B cell (primary cell): ENCODE data around the gene KDM3B. TPM values are rescaled to one million over a fixed set of nuclear protein-coding genes. Genes with fewer than 3 reads are reported as not detected.

Experiments used
- ATAC-seq: fragments of 200-7000 bp; cut with Tn5 transposase; one replicate; pipeline ENCODE4 v1.10.0; 2021; ENCODE audit warnings: low read depth, mild to moderate bottlenecking, moderate number of reproducible peaks, moderate library complexity
- CTCF ChIA-PET: fragments of 350-600 bp; sonication (Branson Sonifier 250); formaldehyde crosslinking; loops from one replicate; lab custom pipeline; 2021; ENCODE audit warnings: antibody characterized with exemption, inconsistent platforms; lab: Charles Lee
- POLR2A ChIA-PET: fragments of 350-600 bp; sonication (Branson Sonifier 250); formaldehyde crosslinking; loops from one replicate; lab custom pipeline; 2021; ENCODE audit warnings: antibody characterized with exemption; lab: Charles Lee
- DNase-seq: peaks from one replicate; pipeline ENCODE4 v3.0.0; 2013
- H2AFZ ChIP-seq: 2 replicates; pipeline ENCODE4 v1.6.1; 2012; ENCODE audit warnings: mild to moderate bottlenecking, low read depth, low read length; ENCODE audit not compliant: insufficient read depth, poor library complexity, severe bottlenecking
- H3K27ac ChIP-seq, 2 donors: 1 replicate in 1 of 2; 2 replicates in 1 of 2; pipeline ENCODE4 v1.5.1; 2012 to 2013; ENCODE audit warnings: low read length in 2 of 2, mild to moderate bottlenecking in 2 of 2, moderate library complexity in 1 of 2
- H3K27me3 ChIP-seq, 4 experiments: fragments of 200-600 bp in 1 of 4; sonication (generic) in 1 of 4; replicated peaks in 1 of 4; 1 replicate in 2 of 4; 2 replicates in 2 of 4; pipeline versions ENCODE4 v1.6.1 to v1.7.0; 2013 to 2016; ENCODE audit warnings: low read length in 3 of 4, mild to moderate bottlenecking in 2 of 4, mixed read lengths in 1 of 4, moderate library complexity in 1 of 4; ENCODE audit not compliant: insufficient read depth in 4 of 4, control insufficient read depth in 3 of 4; ENCODE audit errors: control extremely low read depth in 1 of 4
- H3K36me3 ChIP-seq, 2 experiments: replicated peaks in 1 of 2; 1 replicate in 1 of 2; 2 replicates in 1 of 2; pipeline versions ENCODE4 v1.6.1 to v1.7.1; 2013; ENCODE audit warnings: low read length in 1 of 2; ENCODE audit not compliant: insufficient read depth in 2 of 2, control insufficient read depth in 1 of 2; ENCODE audit errors: control extremely low read depth in 1 of 2, extremely low read depth in 1 of 2
- H3K4me1 ChIP-seq, 2 donors: fragments of 200-600 bp in 1 of 2; sonication (generic) in 1 of 2; 1 replicate in 1 of 2; 2 replicates in 1 of 2; pipeline versions ENCODE4 v1.5.1 to v1.6.1; 2013 to 2017; ENCODE audit warnings: low read length in 2 of 2; ENCODE audit not compliant: control insufficient read depth in 2 of 2, insufficient read depth in 2 of 2
- H3K4me2 ChIP-seq: replicated peaks from 2 replicates; pipeline ENCODE3; 2012; ENCODE audit warnings: mild to moderate bottlenecking, low read depth, low read length; ENCODE audit not compliant: poor library complexity, severe bottlenecking
- H3K4me3 ChIP-seq, 5 experiments: fragments of 200-600 bp in 1 of 5; sonication (generic) in 1 of 5; 1 replicate in 3 of 5; 2 replicates in 2 of 5; pipeline versions ENCODE4 v1.5.1 to v1.7.0; 2011 to 2016; ENCODE audit warnings: low read length in 4 of 5, mild to moderate bottlenecking in 4 of 5, low read depth in 2 of 5, control low read depth in 1 of 5, moderate library complexity in 1 of 5; ENCODE audit not compliant: insufficient read depth in 1 of 5; ENCODE audit errors: control extremely low read depth in 1 of 5, extremely low read depth in 1 of 5
- H3K79me2 ChIP-seq: fragments of 200-600 bp; sonication (generic); one replicate; pipeline ENCODE4 v1.6.0; 2016; ENCODE audit warnings: low read length; ENCODE audit not compliant: control insufficient read depth, insufficient read depth
- H3K9ac ChIP-seq: fragments of 200-600 bp; sonication (generic); 2 replicates; pipeline ENCODE4 v1.6.1; 2017; ENCODE audit warnings: mild to moderate bottlenecking, low read length, moderate library complexity
- H3K9me3 ChIP-seq, 3 donors: one replicate each; pipeline versions ENCODE4 v1.6.1 to v1.7.1; 2013; ENCODE audit warnings: low read length in 2 of 3; ENCODE audit not compliant: control insufficient read depth in 2 of 3, insufficient read depth in 1 of 3; ENCODE audit errors: control extremely low read depth in 1 of 3
- H4K20me1 ChIP-seq: 2 replicates; pipeline ENCODE4 v1.6.0; 2012; ENCODE audit warnings: mild to moderate bottlenecking, low read length; ENCODE audit not compliant: insufficient read depth, control insufficient read depth, poor library complexity, severe bottlenecking
- H3K27ac Mint-ChIP-seq: one replicate; pipeline ENCODE4 v1.8.0; 2021; ENCODE audit warnings: mixed read lengths
- H3K27me3 Mint-ChIP-seq: one replicate; pipeline ENCODE4 v1.8.0; 2021; ENCODE audit warnings: mixed read lengths
- H3K4me1 Mint-ChIP-seq: one replicate; pipeline ENCODE4 v1.8.0; 2021; ENCODE audit warnings: mixed read lengths
- H3K4me3 Mint-ChIP-seq: one replicate; pipeline ENCODE4 v1.8.0; 2021; ENCODE audit warnings: mixed read lengths
- H3K9me3 Mint-ChIP-seq: one replicate; pipeline ENCODE4 v1.8.0; 2022; ENCODE audit warnings: mixed read lengths; ENCODE audit not compliant: insufficient read depth
- EZH2 ChIP-seq: IDR thresholded peaks from 2 replicates; pipeline ENCODE4 v1.6.1; 2012; ENCODE audit warnings: borderline replicate concordance, low read depth, mild to moderate bottlenecking, moderate library complexity, low read length; ENCODE audit not compliant: insufficient read depth, poor library complexity, severe bottlenecking
- WGBS: methylation state at CpG from one replicate; pipeline ENCODE4 v1.1.5; 2013; ENCODE audit warnings: missing lambda C conversion rate; ENCODE audit not compliant: insufficient coverage; 5-methylcytosine and 5-hydroxymethylcytosine counted together
- intact Hi-C: fragments of 100-400 bp; cut with micrococcal nuclease; formaldehyde crosslinking; loops from one replicate; pipeline ENCODE4 v1.10.0; 2022
- polyA plus RNA-seq: library from polyadenylated mRNA; depleted of rRNA; stranded (reverse); fragments of >200 nt; gene quantifications from 2 replicates; pipeline ENCODE4 v1.2.3, GENCODE V29; 2012
- total RNA-seq, 2 donors: library from RNA; stranded (reverse); fragments of 120-200 nt in 1 of 2; gene quantifications; 1 replicate in 1 of 2; 2 replicates in 1 of 2; pipeline versions ENCODE4 v1.2.3 to v1.2.4, GENCODE V29; 2013 to 2022
- TF ChIP-seq, protein P1 (sequence below): fragments of 200-600 bp; IDR thresholded peaks from one replicate; pipeline ENCODE4 v1.8.0; 2022; ENCODE audit warnings: antibody characterized with exemption, mild to moderate bottlenecking

The KDM3B gene
- total and polyA plus RNA-seq, 2 donors (not counting 1 experiment from before 2014, with no cell fraction given) = 41.8 to 99.9 TPM

DNA sequence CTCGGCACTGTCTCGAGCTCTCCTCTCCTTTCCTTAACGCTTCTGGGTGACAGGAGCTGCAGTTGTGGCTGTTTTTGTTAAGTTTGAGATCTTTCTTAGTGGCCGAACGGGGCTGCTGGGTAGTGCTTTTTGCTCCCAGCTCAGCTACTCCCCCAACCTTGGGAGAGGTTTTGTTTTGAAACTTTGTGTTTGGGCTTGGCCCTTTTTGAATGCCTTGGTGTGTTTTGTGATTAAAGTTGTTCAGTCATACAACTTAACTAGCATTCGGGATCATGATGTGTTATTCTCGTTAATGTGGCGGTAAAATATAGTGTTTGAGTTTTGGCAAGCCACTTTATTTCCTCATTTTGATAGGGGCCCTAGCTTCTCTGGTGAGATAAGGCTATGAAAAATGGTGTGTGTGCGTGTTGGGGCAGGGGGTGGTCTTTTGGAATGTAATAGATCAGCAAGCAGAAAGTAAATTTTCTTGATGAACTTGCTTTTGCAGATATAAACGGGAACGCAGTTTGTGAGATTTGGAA, 1.1 kb downstream of the KDM3B start:
- peak overlapping the region; percentile 74 for H2AFZ ChIP-seq
- H3K4me3 Mint-ChIP-seq = peak overlapping the region; percentile 95
- ChIA-PET POLR2A (interaction anchor here (0.6 to 4.9 kb wide), 8 partner anchors 15 to 222 kb away, joined by 3 to 107 read pairs (median 6); partner anchors contain the start of genes CDC23, CDC25C, EGR1 and ETF1), CTCF (interaction anchor here (0.6 to 9.3 kb wide), 24 partner anchors 13 to 1085 kb away, joined by 3 to 278 read pairs (median 4); partner anchors contain the start of genes BRD8, CDC25C, ETF1 and FAM13B)
- no peaks in the 10 kb centered on the region for H3K9me3 Mint-ChIP-seq
- H3K27me3 Mint-ChIP-seq = no peaks in the 10 kb centered on the region
- DNase-seq (no peak), ATAC-seq (no peak)
- peak overlapping the region; percentile 96 for H3K27ac Mint-ChIP-seq
- peaks cover 0 to 7% (median 4%) of the 10 kb centered on the region in 3 donors for H3K9me3 ChIP-seq
- intact Hi-C loops = loop anchor here (1.0 to 10.0 kb wide), 8 partner anchors 22 to 921 kb away; partner anchors contain the start of genes BRD8, CDC23, CDC25C and ETF1
- peak overlapping the region; percentile 94 for H3K9ac ChIP-seq
- H3K79me2 ChIP-seq = peaks cover 65% of the 10 kb centered on the region
- H3K27ac ChIP-seq = peak overlapping the region; percentile 97
- 0% methylated on average over 8 of the region's 11 CpGs for WGBS
- H3K36me3 ChIP-seq = peaks cover 0 to 4% of the 10 kb centered on the region in 2 experiments
- peaks cover 30% of the 10 kb centered on the region for H4K20me1 ChIP-seq
- peak overlapping the region; percentile 78 to 96 (median 89) for H3K4me3 ChIP-seq
- H3K4me2 ChIP-seq = peak overlapping the region; percentile 73
- H3K4me1 ChIP-seq = peaks cover 25 to 30% of the 10 kb centered on the region in 2 donors
- TF ChIP-seq EZH2 = no peak
- TF ChIP-seq, protein P1, sequence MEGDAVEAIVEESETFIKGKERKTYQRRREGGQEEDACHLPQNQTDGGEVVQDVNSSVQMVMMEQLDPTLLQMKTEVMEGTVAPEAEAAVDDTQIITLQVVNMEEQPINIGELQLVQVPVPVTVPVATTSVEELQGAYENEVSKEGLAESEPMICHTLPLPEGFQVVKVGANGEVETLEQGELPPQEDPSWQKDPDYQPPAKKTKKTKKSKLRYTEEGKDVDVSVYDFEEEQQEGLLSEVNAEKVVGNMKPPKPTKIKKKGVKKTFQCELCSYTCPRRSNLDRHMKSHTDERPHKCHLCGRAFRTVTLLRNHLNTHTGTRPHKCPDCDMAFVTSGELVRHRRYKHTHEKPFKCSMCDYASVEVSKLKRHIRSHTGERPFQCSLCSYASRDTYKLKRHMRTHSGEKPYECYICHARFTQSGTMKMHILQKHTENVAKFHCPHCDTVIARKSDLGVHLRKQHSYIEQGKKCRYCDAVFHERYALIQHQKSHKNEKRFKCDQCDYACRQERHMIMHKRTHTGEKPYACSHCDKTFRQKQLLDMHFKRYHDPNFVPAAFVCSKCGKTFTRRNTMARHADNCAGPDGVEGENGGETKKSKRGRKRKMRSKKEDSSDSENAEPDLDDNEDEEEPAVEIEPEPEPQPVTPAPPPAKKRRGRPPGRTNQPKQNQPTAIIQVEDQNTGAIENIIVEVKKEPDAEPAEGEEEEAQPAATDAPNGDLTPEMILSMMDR = no peak
- H3K27me3 ChIP-seq = no peaks in the 10 kb centered on the region
- H3K4me1 Mint-ChIP-seq = peaks cover 48% of the 10 kb centered on the region

DNA sequence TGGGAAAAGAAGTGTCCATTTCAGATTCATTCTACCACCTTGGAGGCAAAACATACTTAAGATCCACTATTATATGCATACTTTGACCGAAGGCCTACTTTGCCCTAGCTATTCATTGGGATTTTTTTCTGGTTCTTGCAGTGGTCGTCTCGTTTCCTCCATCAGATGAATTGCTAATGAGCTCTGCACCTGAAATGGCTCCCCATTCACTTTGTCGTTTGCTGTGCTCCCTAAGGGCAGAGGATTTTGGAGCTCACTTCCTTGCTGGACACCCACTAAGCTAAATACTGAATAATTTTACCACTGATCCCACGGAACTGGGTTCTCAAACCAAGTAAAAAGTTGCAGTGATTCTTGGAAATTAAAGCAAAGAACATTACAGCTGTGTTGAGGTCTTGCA, 1.9 kb downstream of the KDM3B start:
- CTCF ChIA-PET = interaction anchor here (1.0 to 9.3 kb wide), 9 partner anchors 16 to 321 kb away, joined by 3 to 278 read pairs (median 8); partner anchors contain the start of genes CDC25C, ETF1, FAM13B and FAM53C
- H3K9me3 ChIP-seq = peaks cover 0 to 7% (median 7%) of the 10 kb centered on the region in 3 donors
- Mint-ChIP-seq H3K4me3 (peak overlapping the region; percentile 95), H3K27ac (peak overlapping the region; percentile 96), H3K4me1 (peaks cover 48% of the 10 kb centered on the region), H3K27me3 (no peaks in the 10 kb centered on the region), H3K9me3 (no peaks in the 10 kb centered on the region)
- peaks cover 25 to 30% of the 10 kb centered on the region in 2 donors for H3K4me1 ChIP-seq
- peak overlapping the region; percentile 94 for H3K9ac ChIP-seq
- TF ChIP-seq, protein P1 = no peak
- no peak for TF ChIP-seq EZH2
- DNase-seq = no peak
- 13% methylated on average over 4 of the region's 5 CpGs for WGBS
- H4K20me1 ChIP-seq = peaks cover 35% of the 10 kb centered on the region
- peak overlapping the region; percentile 73 for H3K4me2 ChIP-seq
- POLR2A ChIA-PET = interaction anchor here (1.3 to 4.9 kb wide), 4 partner anchors 16 to 221 kb away, joined by 4 to 107 read pairs (median 9); partner anchors contain the start of genes CDC23, ETF1, FAM53C and HSPA9
- no peak for ATAC-seq
- intact Hi-C loops = loop anchor here (10.0 kb wide), 2 partner anchors 80 to 920 kb away; partner anchors contain the start of gene REEP2
- H3K4me3 ChIP-seq = peak overlapping the region; percentile 78 to 96 (median 89)
- no peaks in the 10 kb centered on the region for H3K36me3 ChIP-seq
- H3K27me3 ChIP-seq = no peaks in the 10 kb centered on the region
- H3K27ac ChIP-seq = peak overlapping the region; percentile 97
- H2AFZ ChIP-seq = peak overlapping the region; percentile 74
- peaks cover 71% of the 10 kb centered on the region for H3K79me2 ChIP-seq
